HG02763 (cell line): Measurements from ENCODE around the gene KIF26A.

ENCODE experiments used
- ATAC-seq: cut with Tn5 transposase; IDR thresholded peaks from one replicate; pipeline ENCODE4 v1.9.1; 2021; ENCODE audit warnings: mild to moderate bottlenecking, moderate library complexity; ENCODE audit not compliant: unreplicated experiment

Gene KIF26A

GRCh38 chr14:104138098-104138717 lies at the start of gene KIF26A:
Gene KIF26A (plus strand): TSS chr14:104138587. CDS start chr14:104138723, 136 bp downstream.
- ATAC-seq, result no peak

DNA sequence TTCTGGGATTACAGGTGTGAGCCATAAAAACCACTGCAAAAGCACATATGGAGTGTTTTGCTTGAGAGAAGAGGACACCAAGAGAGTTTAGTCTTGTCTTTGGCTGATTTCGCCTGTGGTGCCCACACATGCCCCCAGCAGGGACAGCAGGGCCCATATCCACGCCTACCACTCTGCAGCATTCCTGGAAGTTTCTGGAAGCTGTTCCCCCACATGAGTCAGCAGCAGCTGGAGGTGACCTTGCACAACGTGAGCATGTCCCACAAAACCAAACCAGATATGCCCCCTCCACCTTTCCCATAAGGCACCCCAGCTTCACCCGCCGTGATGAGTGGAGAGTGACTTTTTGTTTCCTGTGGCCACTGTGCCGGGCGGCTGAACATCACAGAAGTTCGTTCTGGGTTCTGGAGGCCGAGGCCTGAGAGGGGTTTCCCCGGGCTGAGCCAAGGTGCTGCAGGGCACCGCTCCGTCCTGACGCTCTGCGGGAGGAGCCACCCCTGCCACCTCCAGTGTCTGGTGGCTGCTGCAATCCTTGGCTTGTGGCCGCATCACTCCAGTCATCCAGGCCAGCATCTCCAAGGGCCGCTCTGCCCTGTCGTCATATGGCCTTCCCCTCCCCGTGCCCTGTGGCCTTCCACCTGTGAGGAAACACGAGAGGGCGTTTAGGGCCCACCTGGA lies 48.2 kb upstream of the KIF26A start:
- ATAC-seq, result no peak

GRCh38 chr14:104091061-104091926 lies 47.1 kb upstream of the KIF26A start:
- no peak for ATAC-seq

DNA sequence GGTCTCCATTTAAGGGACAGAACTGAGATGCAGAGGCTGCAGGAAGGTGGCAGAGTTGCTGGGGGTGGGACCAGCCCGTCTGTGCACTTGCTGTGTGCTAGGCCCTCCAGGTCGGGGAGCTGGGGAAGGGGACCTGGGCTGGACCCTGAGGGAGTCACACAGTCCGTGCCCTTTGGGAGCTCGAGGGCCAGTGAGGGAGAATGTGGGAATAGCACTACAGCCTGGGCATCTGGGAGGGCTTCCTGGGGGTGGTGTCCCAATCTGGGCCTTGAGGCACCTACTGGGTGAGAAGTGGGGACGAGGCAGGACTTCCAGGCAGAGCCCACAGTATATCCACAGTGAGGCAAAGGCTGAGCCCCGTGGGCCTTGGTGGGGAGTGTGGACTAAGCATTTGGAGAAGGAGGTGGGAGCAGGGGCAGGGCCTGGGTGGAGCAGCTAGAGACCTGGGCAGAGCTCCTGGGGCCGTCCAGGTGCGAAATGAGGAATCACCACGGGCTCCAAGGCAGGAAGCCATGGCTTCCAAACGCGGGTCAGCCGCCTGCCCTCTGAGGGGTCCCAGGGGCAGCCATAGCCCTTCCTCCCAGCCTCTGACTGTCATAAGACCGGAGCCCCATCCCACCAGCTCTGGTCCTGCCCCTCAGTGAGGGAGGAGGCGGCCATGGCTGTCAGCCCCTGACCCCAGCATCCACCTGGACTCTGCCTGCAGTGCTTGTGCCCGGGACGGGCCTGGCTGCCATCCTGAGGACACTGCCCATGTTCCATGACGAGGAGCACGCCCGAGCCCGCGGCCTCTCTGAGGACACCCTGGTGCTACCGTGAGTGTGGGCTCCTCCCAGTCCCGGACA lies 46.2 kb upstream of the KIF26A start:
- ATAC-seq, result no peak

- ATAC-seq, result no peak
Measured at GRCh38 chr14:104092931-104093365, 45.4 kb upstream of the KIF26A start.

GRCh38 chr14:104093366-104094055 lies 44.9 kb upstream of the KIF26A start:
- no peak for ATAC-seq

DNA sequence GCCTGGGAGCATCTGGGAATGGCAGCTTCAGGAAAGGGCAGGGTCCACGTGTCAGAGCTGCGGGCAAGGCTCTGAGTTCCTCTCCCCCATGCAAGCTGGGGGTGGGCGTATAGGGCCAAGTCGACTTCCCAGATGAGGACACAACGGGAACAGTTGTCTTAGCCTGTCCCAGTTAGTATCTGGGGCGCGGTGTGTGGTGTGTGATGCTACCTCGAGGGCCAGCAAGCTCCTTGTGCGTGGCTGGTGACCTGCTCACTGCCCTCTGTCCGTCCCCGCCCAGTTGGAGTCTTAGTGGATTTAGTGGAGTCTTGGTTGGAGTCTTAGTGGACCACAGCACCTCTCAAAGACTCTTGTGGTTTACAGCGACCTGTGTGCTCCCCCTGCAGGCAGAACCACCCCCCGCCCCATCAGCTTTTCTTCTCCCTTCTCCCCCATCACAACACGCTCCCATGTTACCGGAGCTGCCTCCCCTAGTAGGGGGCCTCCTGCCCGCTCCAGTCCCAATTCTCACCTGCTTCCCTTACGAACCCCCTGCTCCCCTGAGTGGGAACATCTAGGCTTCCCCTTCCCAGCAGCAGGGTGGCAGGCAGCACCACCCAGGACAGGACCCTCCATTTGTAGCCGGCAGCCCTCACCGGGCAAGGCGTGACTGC lies 44.2 kb upstream of the KIF26A start:
- no peak for ATAC-seq

- no peak for ATAC-seq
Measured at GRCh38 chr14:104094709-104095425, 43.5 kb upstream of the KIF26A start.

GRCh38 chr14:104095426-104096310 lies 42.7 kb upstream of the KIF26A start:
- no peak for ATAC-seq

DNA sequence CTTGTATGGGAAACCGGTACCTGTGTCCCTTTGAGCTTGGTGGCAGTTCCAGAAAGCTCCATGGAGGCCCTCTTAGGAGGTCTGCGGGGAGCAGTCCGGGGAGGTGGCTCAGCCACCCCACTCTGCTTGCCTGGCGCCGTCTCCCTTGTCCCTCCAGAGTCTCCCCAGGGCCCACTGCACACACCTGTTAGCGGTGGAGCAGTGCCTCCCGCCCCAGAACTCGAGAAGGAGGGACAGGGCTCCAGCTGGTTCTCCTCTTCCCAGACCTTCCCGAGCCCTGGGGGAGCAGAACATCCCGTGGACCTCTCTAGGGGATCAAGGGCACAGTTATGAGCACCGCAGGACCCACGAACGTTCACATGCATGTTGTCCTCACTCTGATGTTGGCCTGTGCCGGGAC lies 42.1 kb upstream of the KIF26A start:
- no peak for ATAC-seq

DNA sequence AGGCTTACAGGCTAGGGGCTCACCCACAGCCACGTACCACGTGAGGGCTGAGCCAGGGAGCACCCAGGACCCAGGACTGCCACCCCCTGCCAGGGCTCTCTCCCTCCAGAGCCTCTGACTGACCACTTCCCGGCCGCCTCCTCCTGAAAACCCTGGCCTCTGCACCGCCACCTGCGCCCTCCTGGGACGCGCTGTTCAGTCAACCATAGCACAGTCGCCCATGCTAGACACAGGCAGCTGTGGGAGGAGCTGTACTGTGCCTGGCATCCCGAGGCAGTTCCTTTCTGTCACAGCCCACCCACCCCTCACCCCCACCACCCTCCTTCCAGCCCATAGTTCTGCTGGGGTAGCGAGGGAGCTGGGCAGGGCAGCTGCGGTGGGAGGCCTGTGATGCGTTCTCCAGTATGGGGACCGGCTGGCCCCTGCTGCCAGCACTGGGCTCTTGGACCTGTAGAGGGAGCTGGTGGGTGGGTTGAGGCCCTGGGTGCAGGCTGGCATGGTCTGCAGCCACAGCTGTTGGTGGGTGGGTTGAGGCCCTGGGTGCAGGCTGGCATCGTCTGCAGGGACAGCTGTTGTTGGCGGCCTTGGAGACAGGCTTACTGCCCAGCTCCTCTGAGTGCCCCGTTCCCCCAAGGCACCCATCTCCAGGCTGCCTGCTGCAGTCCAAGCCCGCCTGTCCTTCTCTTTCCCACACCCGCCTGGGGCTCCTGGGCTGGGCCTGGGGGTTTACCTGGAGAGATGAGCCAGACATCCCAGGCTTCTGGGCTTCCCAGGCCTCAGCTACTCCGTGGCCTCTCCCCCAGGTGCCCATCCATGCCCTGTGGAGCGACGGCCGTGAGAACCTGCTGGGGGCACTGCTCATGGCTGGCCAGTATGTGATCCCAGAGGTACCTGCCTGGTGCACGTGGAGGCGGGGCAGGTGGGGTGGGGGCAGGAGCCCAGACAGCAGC lies 41.4 kb upstream of the KIF26A start:
- no peak for ATAC-seq

- ATAC-seq, result no peak
Measured at GRCh38 chr14:104098272-104099095, 39.9 kb upstream of the KIF26A start.

- ATAC-seq, result no peak
Measured at GRCh38 chr14:104099096-104100041, 39.0 kb upstream of the KIF26A start.

GRCh38 chr14:104100171-104101085 lies 38.0 kb upstream of the KIF26A start:
- no peak for ATAC-seq
